ENCODE data around the gene SHISAL2A. TPM values are rescaled to one million over a fixed set of nuclear protein-coding genes. Genes with fewer than 3 reads are reported as not detected.

The SHISAL2A gene
- total and polyA plus RNA-seq, 10 of the 15 experiments (the other 5 are each of a cell fraction or from before 2014, with no cell fraction given) = 0.18 to 0.67 (median 0.45) TPM

- TF ChIP-seq CUX1 (IDR thresholded peaks at IDR 0.05; ENCODE audit: insufficient replicate concordance, low read depth, low read length) (no peak), ZZZ3 (IDR thresholded peaks at IDR 0.05; ENCODE audit: control insufficient read depth, insufficient read length, low read depth) (no peak), SMAD5 (IDR thresholded peaks at IDR 0.05; ENCODE audit: low read depth) (no peak), SRF (IDR thresholded peaks at IDR 0.05; ENCODE audit: low read depth in 2 of 2, low read length in 2 of 2) (no peak), SMARCA5 (IDR thresholded peaks at IDR 0.05) (no peak), BCL3 (IDR thresholded peaks at IDR 0.05; ENCODE audit: borderline replicate concordance, insufficient read depth, low read depth, low read length, poor library complexity, severe bottlenecking) (no peak)
These were observed 39.5 kb upstream of the SHISAL2A start (continued) for GRCh38 chr1:52593495-52593894.
